Activated naive CD8-positive, alpha-beta T cell treated with anti-CD3 and anti-CD28 coated beads, Interleukin-2, amount 50 U/mL, for 16 hours (primary cell): ENCODE data around the gene GPC6.
"Not testable (repeated sequence)": the region's sequence is repeated elsewhere in the genome, so short reads cannot be mapped to it uniquely, and the experiment has no call there.

Experiments used
- DNase-seq: peaks from one replicate; pipeline ENCODE4 v3.0.0-alpha.2; 2020; ENCODE audit warnings: low read depth, low spot score

GPC6 gene

DNA sequence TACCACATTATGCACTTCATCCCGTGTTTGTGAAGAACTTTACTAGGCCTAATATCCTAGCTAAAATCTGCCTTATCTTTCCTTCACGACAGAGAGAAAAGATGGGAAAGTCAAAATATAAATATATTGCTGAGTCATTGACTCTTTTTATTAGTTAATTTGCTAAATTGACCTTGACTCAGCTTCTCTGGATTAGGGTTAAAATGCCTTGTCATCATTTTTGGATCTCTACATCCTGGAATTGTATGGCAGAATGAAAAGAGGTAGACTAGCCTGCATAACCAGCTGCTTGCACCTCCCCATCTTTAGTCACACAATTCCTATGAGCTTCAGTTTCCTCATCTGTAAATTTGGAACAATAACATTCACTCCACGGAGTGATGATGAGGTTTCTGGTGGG lies 972.5 kb downstream of the GPC6 start:
- DNase-seq: no peak

DNA sequence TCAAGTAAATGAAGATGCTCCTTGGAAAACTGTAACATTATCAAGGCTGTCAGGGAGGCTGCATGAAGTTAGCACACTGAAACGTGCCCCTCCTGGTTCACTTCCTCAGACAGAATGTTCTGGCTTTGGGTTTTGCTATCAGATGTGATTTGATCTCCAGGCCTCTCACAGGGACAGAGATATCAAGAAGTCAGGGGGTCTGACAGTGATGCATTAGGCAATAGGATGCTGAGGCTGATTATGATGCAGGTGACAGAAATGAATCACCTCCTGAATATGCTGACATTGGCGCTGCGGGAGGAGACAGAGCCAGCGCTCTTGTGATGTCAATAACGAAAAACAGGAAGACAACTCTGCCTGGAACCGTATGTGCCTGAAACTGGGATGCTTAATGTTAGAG lies 974.4 kb downstream of the GPC6 start:
- DNase-seq: no peak

DNA sequence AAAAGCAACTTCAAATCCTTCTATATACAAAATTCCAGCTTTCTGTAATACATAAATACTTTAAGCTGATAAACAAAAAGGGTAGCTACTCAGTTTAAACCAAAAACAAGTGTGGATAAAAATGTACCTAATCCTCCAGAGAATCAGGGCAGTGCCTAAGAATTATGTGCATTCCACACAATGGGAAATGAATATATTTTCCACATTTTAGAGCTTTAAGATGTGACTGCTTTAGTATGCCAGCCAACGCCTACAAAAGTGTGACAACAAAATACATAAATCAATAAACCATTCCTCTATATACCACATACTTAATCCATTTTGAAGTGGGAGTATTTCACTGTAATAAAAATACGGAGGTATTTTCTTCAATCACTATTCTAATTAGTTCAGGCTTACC lies 977.6 kb downstream of the GPC6 start:
- DNase-seq: no peak

DNA sequence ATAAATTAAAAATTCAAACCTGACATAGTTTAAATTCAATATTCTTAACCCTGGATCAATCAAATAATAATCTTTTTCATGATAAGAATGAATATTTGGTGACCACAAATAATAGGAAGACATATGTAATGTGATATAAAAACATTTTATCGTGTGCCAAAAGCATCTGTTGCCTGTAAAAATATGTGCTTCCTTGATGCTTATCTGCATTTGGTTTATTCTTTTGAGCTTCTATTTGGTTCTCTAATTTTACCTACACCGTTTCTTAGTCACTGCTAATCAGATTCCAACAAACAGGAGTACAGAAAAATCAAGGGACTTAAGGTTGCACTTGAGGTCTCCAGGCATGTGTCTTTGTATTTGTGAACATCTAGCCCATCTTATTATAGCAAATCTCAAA lies 978.3 kb downstream of the GPC6 start:
- no peak for DNase-seq

DNA sequence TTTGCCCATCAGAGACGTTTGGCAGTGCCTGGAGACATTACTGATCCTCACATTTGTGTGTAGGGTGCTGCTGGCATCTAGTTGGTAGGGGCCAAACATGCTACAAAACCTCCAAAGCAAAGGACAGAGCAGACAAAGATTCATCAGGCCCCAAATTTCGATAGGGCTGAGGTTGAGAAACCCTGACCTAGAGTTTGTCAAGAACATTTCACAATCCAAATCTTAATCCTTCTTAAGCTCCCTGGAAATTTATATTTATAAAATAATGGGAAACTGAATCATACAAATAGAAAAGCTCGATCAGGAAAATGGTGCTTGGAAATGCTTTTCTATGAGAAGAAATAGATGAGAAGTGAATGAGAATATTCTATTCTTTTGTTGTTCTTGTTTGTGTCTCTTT lies 979.3 kb downstream of the GPC6 start:
- DNase-seq: no peak

DNA sequence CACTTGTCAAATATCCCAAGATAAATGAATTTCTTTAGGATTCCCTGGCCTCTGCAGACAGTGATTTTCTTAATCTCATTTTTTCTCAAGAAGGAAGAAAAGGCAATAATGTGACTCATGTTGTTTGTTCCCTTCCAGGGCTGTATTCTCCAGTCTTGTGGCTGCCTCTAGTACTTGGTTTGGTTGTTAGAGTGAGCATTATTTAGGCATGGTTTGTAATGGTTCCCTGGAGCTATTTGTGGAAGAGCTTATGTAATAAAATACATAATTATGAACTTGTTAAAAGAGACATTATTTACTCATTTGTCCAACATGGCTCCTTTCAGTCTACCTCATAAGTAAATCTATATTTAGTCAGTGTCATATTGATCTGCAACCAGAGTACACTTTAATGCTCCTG lies 982.5 kb downstream of the GPC6 start:
- DNase-seq: no peak

DNA sequence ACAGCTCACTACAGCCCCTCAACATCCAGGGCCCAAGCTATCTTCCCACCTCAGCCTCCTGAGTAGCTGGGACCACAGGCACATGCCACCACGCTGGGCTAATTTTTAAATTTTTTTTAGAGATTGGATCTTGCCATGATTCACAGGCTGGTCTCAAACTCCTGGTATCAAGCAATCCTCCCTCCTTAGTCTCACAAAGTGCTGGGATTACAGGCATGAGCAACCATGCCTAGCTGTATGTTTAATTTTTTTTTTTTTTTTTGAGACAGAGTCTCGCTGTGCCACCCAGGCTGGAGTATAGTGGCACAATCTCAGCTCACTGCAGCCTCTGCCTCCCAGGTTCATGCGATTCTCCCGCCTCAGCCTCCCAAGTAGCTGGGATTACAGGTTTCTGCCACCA lies 983.3 kb downstream of the GPC6 start:
- not testable (repeated sequence) for DNase-seq

DNA sequence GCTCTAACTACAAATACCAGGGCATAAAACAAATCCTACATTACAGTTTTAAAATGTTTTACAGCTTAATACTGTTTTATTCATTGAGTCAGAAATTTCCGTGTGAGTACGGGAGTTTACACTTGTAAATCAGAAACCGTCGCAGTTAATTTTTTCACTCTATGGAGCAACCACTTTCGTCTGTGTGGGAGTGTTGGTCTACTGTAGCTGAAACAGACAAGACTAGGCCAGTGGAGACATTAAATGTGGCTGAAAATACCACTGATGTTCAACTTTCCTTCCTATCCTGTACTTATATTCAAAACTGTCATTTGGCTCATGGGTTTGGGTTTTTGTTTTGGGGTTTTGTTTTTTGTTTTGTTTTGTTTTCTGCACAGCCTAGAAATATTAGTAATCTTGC lies 984.2 kb downstream of the GPC6 start:
- no peak for DNase-seq

DNA sequence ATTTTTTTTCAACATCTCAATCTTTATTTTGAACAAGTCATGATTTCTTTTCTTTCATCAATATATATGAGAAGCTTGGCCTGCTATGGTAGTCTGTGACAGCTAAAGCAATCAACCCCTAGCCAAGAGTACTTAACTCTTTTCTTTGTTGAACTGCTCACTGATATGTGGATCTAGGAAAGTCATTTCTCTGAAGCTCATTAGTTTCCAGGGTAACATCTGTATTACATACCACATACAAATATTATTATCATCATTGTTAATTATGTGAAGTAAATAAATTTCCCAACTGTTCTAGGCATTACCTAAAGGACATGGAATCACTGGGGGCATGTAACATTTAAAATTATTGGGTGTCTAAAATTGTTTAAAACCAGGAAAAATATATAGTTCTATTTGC lies 985.6 kb downstream of the GPC6 start:
- DNase-seq: no peak

DNA sequence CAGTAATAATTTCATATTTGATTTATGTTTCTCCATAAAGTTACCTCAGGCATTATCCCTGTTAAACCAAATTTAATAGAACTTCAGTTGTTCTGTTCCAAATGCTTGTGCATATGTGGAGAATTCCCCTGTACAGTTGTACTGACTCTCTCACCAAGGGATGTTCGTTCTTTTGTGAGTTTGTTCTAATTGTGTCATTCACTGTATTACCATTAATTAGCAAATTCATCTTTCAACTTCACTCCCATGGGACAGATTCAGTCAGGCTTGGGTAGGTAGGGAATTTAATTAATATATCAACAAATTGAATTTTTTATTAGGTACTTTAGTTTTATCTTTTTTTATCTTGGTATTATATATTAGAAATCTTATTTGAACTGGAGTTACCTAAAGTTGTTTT lies 987.5 kb downstream of the GPC6 start:
- DNase-seq: no peak

DNA sequence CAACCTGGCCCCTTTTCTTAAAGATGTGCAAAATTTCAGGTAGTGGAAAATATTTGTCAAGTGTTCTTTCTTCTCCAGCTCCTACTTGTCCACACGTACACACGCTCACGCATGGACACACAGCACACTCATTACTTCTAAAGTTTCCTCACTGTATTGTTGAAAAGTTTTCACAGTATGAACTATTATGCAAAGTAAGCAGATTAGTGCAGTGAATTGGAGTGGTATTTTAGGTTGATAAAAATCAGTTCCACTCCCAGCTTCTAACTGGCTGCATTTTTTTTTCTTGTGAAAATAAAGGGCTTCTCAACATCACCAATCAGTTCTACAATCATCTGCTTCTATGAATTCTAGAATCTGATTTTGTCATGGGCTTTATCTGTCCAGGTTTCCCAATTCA lies 988.4 kb downstream of the GPC6 start:
- DNase-seq: no peak

DNA sequence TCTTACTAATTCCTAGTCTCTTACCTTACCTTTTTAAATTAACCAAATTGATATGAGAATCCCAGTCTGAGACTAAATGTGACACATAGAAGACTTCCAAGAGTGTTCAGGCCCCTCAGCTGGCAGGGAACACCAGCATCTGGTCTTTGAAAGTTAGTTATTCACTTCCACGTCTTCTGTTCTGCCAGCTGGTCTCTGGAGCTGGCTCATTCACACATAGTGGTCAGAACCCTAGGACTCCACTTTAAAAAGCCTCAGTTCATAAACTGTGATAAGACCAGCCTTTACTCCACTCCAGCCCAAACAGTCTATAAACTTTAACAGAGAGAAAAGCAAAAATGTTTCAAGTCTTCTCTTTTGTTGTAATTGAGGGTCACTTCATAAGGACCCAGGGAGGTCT lies 989.9 kb downstream of the GPC6 start:
- DNase-seq: no peak

DNA sequence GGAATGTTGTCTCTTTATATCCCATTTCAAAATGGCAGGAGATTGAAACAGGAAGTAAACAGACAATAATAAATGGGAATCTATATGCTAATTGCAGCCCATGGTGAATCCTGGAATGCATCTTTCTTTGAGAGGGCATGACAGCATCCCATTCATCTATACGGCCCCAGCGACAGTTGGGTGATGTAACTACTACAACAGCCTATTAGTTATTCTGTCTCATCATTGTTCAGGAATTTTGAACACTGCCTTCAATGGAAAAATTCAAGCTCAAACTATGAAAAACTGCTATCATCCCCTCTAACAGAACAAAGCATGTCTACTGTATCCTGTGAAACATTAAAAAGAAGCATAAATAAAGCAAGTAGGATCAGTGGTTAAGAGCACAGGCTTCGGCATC lies 990.8 kb downstream of the GPC6 start:
- DNase-seq: no peak

DNA sequence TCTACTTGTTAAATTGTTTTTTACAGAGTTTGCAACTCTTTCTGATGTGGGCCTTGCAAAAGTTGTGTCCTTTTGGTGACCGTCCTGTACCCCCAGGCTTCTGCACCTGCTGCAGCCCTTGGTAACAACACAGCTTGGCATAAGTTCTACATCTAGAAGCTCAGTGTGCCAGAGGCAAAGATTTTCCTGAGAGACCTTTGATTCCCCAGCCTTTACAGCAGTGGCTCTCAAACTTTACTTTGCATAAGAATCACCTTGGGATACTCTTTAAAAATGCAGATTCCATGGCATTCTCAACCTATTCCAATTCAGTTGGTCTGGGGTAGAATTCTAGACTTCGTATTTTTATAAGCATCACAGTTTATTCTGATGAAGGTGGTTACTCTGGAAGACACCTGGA lies 991.9 kb downstream of the GPC6 start:
- no peak for DNase-seq

DNA sequence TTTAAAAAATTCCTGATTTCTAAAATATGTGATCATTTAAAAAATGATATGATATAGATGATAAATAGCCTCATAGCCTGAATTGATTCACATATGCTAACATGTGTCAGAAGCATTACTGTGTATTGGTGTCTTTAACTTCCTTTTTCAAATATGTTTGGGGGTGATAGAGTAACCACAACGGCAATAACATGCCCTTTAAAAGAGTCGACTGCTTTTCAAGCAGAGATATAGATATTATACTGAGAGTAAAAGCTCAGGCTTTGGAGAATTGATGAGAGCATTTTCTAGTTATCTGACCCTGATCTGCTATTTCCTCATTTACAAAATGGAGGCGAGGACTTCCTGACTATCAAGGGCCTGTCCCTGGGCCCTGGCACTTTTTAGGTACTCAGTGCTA lies 992.3 kb downstream of the GPC6 start:
- DNase-seq: no peak

DNA sequence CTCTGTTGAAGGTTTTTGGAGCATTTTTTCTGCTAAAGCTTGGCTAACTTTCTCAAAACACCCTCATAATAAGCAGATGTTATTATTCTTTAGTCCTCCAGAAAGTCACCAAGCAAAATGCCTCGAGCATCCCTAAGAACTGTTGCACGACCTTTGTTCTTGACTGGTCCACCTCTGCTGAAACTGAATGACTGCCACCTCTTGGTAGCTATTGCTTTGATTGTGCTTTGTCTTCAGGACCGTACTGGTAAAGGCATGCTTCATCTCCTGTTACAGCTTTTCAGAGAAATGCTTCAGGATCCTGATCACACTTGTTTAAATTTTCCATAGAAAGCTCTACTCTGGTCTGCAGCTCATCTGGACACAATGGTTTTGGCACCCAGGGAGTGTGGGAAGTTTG lies 998.1 kb downstream of the GPC6 start:
- no peak for DNase-seq

DNA sequence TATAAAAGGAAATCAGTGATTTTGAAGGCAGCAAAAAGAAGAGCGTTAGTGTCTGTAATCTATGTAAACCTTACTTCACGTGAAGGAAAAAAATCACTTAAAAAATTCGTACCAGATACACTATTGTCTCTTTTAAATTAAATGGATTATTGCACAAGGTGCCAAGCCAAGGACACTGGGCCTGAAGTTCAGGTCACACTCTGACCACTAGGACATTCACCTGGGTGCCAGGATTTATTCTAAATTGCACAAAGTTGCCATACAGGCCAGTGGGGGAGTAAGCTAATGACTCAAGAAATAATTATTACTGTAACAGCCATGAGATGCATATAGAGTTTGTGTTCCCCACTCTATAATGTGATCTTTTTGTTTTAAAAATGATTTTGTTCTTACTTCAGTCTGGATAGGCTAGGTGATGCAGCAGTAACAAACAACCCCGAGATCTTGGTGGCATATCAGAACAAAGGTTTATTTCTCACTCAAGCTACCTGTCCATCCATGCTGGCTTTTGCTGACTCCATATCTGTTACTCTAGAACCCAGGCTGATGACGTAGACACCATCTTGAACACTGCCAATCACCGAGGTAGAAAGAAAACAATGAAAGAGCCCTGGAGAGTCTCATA lies 1000.8 kb downstream of the GPC6 start:
- DNase-seq: no peak

DNA sequence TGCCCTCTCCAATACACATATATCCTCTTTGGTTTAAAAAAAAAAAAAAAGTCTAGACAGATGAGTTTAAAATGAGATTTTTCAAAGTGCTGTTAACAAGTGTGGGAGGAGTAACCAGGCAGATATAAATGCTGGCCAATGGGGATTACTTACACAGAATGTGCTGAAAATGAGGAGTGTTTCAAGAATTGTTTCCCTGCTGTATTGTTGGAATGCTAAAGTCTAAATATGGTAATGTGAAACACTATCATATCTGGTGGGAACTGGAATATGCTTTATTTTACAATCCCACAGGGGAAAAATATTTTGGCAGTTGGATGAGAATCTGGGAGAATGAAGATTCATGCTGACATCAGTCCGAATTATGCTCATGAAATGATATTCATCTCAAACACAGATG lies 1002.2 kb downstream of the GPC6 start:
- no peak for DNase-seq

DNA sequence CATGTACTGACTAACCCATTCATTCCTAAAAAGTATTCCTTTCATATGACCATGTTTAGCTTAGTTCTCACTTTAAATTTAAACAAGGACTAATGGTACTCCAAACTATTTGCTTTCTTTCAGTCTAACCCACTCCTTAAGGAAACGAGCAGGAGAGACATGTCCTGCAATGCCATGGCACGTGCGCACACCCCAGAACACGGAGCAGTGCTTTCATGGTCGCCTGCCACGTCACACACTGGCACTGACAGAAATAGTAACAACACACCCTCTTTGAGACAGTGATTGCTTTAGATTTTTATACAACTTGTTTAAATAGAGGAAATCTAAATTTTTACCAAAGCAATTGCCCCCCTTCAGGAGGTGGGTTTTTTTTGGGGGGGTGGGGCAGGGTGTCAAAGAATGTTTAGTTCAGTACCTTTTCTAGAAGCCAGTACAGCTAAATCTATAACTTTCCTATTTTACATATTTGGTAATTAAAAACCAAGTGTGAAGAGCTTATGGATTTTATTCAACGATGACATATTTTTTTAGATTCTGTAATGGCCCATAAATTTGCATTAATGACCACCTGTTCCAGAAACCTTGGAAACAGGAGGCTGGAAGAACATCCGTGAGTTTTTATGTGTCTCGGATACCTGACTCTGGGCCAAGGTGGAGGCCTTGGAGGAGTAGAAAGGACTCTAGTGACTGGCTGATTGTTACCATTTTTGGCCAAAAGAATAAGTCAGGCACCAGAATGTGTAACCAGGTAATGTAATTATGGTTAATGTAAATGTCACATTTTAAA lies 1005.7 kb downstream of the GPC6 start:
- DNase-seq: no peak

DNA sequence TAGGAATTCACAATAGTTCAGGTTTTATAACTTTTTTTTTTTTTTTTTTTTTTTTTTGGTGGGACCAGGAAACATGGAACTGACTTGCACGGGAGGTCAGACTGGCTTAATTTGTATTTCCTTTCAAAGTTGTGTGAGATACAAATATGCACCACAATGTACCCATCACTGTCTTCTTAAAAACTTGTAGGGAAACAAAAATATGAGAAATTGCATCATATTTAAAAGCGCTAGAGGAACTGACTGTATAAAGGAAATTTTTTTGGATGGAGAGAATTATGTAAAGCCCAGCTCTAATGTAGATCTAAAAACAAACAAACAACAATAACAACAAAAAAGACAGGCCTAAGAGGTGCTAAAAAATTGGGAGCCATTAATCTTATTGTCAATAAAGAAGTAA lies 1006.3 kb downstream of the GPC6 start:
- no peak for DNase-seq

DNA sequence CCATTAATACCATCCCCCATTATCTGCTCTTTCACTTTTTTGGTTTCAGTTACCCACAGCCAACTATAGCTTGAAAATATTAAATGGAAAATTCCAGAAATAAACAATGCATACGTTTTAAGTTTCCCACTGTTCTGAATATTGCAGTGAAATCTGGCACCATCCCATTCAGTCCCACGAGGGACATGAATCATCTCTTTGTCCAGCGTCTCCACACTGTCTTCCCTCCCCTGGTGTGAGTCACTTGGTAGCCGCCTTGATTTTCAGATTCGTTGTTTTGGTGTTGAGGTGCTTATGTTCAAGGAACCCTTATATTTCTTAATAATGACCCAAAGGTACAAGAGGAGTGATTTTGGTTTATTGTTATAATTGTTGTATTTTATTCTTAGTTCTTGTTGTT lies 1006.8 kb downstream of the GPC6 start:
- no peak for DNase-seq

DNA sequence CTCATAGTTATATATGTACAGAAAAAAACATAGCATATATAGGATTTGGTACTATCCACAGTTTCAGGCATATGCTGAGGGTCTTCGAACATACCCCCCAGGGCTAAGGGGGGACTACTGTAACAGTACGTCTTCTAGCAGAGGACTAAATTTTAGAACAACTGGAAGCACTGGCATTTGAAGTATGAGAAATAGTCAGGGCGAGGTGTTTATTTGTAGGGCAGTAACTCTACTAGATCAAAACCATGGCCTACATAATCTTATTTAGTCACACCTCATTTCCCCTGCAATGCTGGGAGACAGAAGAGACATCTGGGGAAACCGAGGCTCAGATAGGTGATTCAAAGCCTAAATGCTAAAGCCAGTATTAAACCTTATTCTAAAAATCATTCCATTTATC lies 1007.2 kb downstream of the GPC6 start:
- DNase-seq: no peak

DNA sequence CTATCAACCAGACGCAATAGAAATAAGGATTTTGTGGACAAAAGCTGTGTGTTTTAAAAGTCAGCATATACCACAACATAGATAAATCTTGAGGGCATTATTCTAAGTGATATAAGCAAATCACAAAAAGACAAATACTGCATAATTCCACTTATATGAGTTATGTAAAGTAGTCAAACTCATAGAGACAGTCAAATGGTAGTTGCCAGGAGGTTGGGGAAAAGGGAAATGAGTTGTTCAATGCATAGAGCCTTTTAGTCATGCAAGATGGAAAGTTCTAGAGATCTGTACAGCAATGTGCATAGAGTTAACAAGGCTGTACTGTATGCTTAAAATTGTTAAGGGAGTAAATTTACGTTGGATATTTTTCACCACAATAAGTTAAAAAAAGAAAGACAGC lies 1008.1 kb downstream of the GPC6 start:
- DNase-seq: no peak

DNA sequence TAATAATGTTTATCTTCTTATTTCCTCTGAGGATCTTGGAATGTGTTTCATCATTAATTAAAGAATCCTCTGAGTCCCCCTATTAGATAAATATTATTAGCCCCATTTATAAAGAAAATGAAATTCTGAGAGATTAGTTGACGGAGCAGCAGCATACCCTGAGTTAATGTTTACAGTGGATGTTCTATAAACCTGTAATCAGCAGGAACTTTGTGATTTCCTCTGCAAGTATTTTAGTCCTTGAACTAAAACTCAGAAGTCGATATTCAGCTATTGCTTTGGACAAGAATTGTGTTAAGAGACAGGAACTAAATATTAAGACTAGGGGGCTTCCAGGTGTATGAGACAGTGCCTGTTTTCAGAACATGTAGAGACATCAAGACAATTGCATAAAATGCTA lies 1009.5 kb downstream of the GPC6 start:
- no peak for DNase-seq
